Measurements from ENCODE around the gene NIPBL. TPM values are rescaled to one million over a fixed set of nuclear protein-coding genes. Genes with fewer than 3 reads are reported as not detected.

The NIPBL gene
- total and polyA plus RNA-seq, 8 donors = 8.2 to 100 (median 32.2) TPM

GRCh38 chr5:36877667-36878391, 1.3 kb downstream of the NIPBL start:
- WGBS, 5 donors = 0% methylated on average over 11 of the region's 11 CpGs
- peak in 1 of 2 donors; percentile 59 for DNase-seq
- intact Hi-C loops (cut with DNase I; ENCODE audit: low total_unique reads) = no loop called here
- Histone ChIP-seq H3K27me3 (no peaks in the 10 kb centered on the region), H3K4me3 (peak overlapping the region; percentile 86 to 97 (median 91)), H3K9me3 (no peaks in the 10 kb centered on the region), H3K36me3 (no peaks in the 10 kb centered on the region), H3K4me1 (peaks cover 21 to 74% (median 48%) of the 10 kb centered on the region in 4 donors), H3K27ac (peak overlapping the region; percentile 96 to 99 (median 97))
- TF ChIP-seq POLR2A (IDR thresholded peaks at IDR 0.05) (no peak), EP300 (IDR thresholded peaks at IDR 0.05) (no peak), CTCF (IDR thresholded peaks at IDR 0.05) (no peak), POLR2AphosphoS5 (IDR thresholded peaks at IDR 0.05) (no peak)

- Histone ChIP-seq H3K27ac (peak overlapping the region; percentile 17 to 99 (median 97)), H3K36me3 (no peaks in the 10 kb centered on the region), H3K9me3 (no peaks in the 10 kb centered on the region), H3K4me3 (peak overlapping the region; percentile 86 to 97 (median 91)), H3K4me1 (peaks cover 21 to 74% (median 47%) of the 10 kb centered on the region in 4 donors), H3K27me3 (no peaks in the 10 kb centered on the region)
- TF ChIP-seq POLR2A (IDR thresholded peaks at IDR 0.05) = no peak
- no peak for TF ChIP-seq POLR2AphosphoS5 (IDR thresholded peaks at IDR 0.05)
- TF ChIP-seq CTCF (IDR thresholded peaks at IDR 0.05) = no peak
- no peak for TF ChIP-seq EP300 (IDR thresholded peaks at IDR 0.05)
- 1 to 3% (median 2%) methylated on average over 16 of the region's 16 CpGs for WGBS, 5 donors
- DNase-seq = peak in 1 of 2 donors; percentile 74
- intact Hi-C loops (cut with DNase I; ENCODE audit: low total_unique reads) = no loop called here
Measured at GRCh38 chr5:36878392-36879082, 2.0 kb downstream of the NIPBL start.

- peak overlapping the region in 4 of 5 donors; percentile 97 to 99 (median 98) for H3K27ac ChIP-seq
- H3K27me3 ChIP-seq = no peaks in the 10 kb centered on the region
- no peak for DNase-seq
- intact Hi-C loops (cut with DNase I; ENCODE audit: low total_unique reads) = loop anchor here (10.0 kb wide), 1 partner anchor 65 kb away; no protein-coding TSS in a partner anchor
- no peaks in the 10 kb centered on the region for H3K36me3 ChIP-seq
- WGBS, 5 donors = 17 to 30% (median 23%) methylated on average over 2 of the region's 2 CpGs
- peak overlapping the region; percentile 86 to 97 (median 91) for H3K4me3 ChIP-seq
- no peaks in the 10 kb centered on the region for H3K9me3 ChIP-seq
- no peak for TF ChIP-seq EP300 (IDR thresholded peaks at IDR 0.05)
- H3K4me1 ChIP-seq = peaks cover 13 to 74% (median 45%) of the 10 kb centered on the region in 4 donors
Measured at GRCh38 chr5:36879274-36880033, 2.9 kb downstream of the NIPBL start.

- H3K27me3 ChIP-seq = no peaks in the 10 kb centered on the region
- TF ChIP-seq CTCF (IDR thresholded peaks at IDR 0.05) (no peak), EP300 (IDR thresholded peaks at IDR 0.05) (no peak), POLR2AphosphoS5 (IDR thresholded peaks at IDR 0.05) (no peak), POLR2A (IDR thresholded peaks at IDR 0.05) (no peak)
- peak overlapping the region in 1 of 4 donors; percentile 8 for H3K4me3 ChIP-seq
- intact Hi-C loops (cut with DNase I; ENCODE audit: low total_unique reads) = loop anchor here (10.0 kb wide), 1 partner anchor 64 kb away; no protein-coding TSS in a partner anchor
- WGBS, 5 donors = 24 to 46% (median 38%) methylated on average over 3 of the region's 3 CpGs
- H3K27ac ChIP-seq = no peak overlapping the region
- H3K9me3 ChIP-seq = no peaks in the 10 kb centered on the region
- peaks cover 0 to 6% (median 6%) of the 10 kb centered on the region in 4 donors for H3K36me3 ChIP-seq
- no peak for DNase-seq
- H3K4me1 ChIP-seq = peaks cover 4 to 77% (median 45%) of the 10 kb centered on the region in 4 donors
Measured at GRCh38 chr5:36880761-36881160, 4.2 kb downstream of the NIPBL start.
